ENCODE results near the gene GPATCH2L.

GPATCH2L gene

DNA sequence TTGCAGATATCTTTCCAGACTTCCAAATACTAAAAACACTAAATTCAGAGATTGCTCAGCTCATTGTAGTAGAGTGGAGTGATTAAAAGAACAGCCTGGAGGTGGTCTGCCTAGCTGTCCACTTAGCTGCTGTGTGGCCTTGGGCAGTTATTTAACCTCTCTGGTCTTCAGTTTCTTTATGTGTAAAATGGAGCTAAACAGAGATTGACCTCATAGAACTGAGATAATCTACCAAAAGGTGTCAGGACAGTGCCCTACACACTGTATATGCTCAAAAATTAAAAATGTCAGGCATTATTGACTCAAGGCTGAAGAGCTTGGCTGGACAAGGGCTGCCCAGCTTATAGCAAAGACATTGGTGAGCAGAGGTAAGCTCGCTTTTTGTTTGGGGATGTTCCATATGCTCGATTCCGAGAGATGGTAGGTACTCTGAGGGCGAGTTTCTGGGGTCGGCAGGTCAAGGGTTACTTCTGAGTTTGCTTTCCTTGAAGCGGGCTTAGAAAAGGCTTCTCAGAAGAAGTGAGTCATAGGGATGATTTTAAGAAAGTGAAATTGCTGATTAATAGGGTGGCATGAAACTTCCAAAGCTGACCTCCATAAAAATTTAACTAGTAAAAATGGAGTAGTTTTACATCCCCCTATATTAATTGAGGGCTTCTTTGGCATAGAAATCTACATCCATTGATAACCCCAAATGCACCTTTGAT, 107.5 kb downstream of the GPATCH2L start:
- H3K27ac ChIP-seq: no peak overlapping the region
- TF ChIP-seq POLR2AphosphoS5 (IDR thresholded peaks at IDR 0.05; ENCODE audit: borderline replicate concordance, low read depth, low read length) (no peak), FOXP2 (optimal IDR thresholded peaks at IDR 0.05; ENCODE audit: control extremely low read depth, extremely low read length, insufficient read depth) (no peak), EZH2 (IDR thresholded peaks at IDR 0.05) (no peak)
- H3K9me3 ChIP-seq (ENCODE audit: low read depth, low read length): no peaks in the 10 kb centered on the region
- no peak for DNase-seq (ENCODE audit: low read depth, low spot score)
- no peak overlapping the region for H3K9ac ChIP-seq (ENCODE audit: insufficient read length)
- H3K36me3 ChIP-seq (ENCODE audit: insufficient read depth, low read length): no peaks in the 10 kb centered on the region
- H3K4me3 ChIP-seq: no peak overlapping the region

- H3K9me3 ChIP-seq (ENCODE audit: low read depth, low read length): no peaks in the 10 kb centered on the region
- TF ChIP-seq FOXP2 (optimal IDR thresholded peaks at IDR 0.05; ENCODE audit: control extremely low read depth, extremely low read length, insufficient read depth) (no peak), EZH2 (IDR thresholded peaks at IDR 0.05) (no peak), POLR2AphosphoS5 (IDR thresholded peaks at IDR 0.05; ENCODE audit: borderline replicate concordance, low read depth, low read length) (no peak)
- H3K4me3 ChIP-seq: no peak overlapping the region
- H3K27ac ChIP-seq: no peak overlapping the region
- no peak for DNase-seq (ENCODE audit: low read depth, low spot score)
- no peaks in the 10 kb centered on the region for H3K36me3 ChIP-seq (ENCODE audit: insufficient read depth, low read length)
- H3K9ac ChIP-seq (ENCODE audit: insufficient read length): no peak overlapping the region
Observed at GRCh38 chr14:76260749-76261148, 109.0 kb downstream of the GPATCH2L start.

- Histone ChIP-seq H3K4me3 (no peak overlapping the region), H3K9me3 (ENCODE audit: low read depth, low read length) (no peaks in the 10 kb centered on the region), H3K27ac (no peak overlapping the region), H3K9ac (ENCODE audit: insufficient read length) (no peak overlapping the region), H3K36me3 (ENCODE audit: insufficient read depth, low read length) (no peaks in the 10 kb centered on the region)
- TF ChIP-seq EZH2 (IDR thresholded peaks at IDR 0.05): no peak
- no peak for TF ChIP-seq POLR2AphosphoS5 (IDR thresholded peaks at IDR 0.05; ENCODE audit: borderline replicate concordance, low read depth, low read length)
- TF ChIP-seq FOXP2 (optimal IDR thresholded peaks at IDR 0.05; ENCODE audit: control extremely low read depth, extremely low read length, insufficient read depth): no peak
- DNase-seq (ENCODE audit: low read depth, low spot score): no peak
Observed at GRCh38 chr14:76261371-76261811, 109.7 kb downstream of the GPATCH2L start.

GRCh38 chr14:76262641-76263040, 110.9 kb downstream of the GPATCH2L start:
- Histone ChIP-seq H3K27ac (no peak overlapping the region), H3K9ac (ENCODE audit: insufficient read length) (no peak overlapping the region), H3K36me3 (ENCODE audit: insufficient read depth, low read length) (no peaks in the 10 kb centered on the region), H3K4me3 (no peak overlapping the region), H3K9me3 (ENCODE audit: low read depth, low read length) (no peaks in the 10 kb centered on the region)
- no peak for TF ChIP-seq POLR2AphosphoS5 (IDR thresholded peaks at IDR 0.05; ENCODE audit: borderline replicate concordance, low read depth, low read length)
- no peak for TF ChIP-seq EZH2 (IDR thresholded peaks at IDR 0.05)
- TF ChIP-seq FOXP2 (optimal IDR thresholded peaks at IDR 0.05; ENCODE audit: control extremely low read depth, extremely low read length, insufficient read depth): no peak
- no peak for DNase-seq (ENCODE audit: low read depth, low spot score)
